Right kidney (tissue), 1 donor: ENCODE measurements around the gene CHST12.
"Not testable (repeated sequence)": the region's sequence is repeated elsewhere in the genome, so short reads cannot be mapped to it uniquely, and the experiment has no call there.

Source experiments
- DNase-seq: peaks from one replicate; pipeline ENCODE4 v3.0.0-alpha.2; 2016

CHST12 gene

DNA sequence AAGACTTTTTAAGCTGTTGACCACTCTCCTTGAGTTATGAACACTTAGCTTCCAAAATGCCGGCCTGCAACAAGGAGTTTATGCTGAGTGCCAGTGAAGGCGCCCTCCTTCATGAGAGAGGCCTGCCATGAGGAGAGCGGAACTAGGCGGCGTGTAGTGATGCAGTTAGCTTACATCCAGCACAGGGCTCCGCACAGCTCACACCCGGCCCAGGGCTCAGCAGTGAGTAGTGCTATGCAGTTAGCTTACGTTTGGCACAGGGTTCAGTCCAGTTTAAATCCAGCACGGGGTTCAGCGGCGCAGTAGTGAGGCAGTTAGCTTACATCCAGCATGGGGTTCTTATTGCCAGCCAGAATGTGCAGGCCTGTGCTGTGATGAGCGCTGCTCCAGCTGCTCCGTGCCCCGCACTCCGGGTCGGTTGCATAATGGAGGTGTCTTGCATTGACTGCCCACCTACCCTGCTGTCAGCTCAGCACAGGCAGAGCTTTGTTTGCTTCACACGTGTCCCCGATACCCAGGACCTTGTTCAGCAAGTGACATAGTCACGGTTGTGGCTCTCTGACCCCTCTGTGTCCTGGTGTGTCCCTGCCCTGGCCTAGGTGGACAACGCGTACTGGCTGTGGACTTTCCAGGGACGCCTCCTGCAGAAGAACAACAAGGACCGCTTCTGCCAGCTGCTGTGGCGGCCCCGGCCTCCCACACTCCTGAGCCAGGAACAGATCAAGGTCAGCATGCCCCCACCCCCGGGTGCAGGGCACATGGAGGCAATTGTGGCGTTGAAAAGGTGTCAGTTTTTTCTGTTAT lies 26.9 kb upstream of the CHST12 start:
- DNase-seq, result no peak

DNA sequence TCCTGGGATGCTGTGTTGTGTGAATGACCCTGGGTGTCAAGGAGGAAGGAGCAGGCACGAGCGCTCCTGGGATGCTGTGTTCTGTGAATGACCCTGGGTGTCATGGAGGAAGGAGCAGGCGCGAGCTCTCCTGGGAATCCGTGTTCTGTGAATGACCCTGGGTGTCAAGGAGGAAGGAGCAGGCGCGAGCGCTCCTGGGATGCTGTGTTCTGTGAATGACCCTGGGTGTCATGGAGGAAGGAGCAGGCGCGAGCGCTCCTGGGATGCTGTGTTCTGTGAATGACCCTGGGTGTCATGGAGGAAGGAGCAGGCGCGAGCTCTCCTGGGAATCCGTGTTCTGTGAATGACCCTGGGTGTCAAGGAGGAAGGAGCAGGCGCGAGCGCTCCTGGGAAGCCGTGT lies 25.9 kb upstream of the CHST12 start:
- DNase-seq, result not testable (repeated sequence)

DNA sequence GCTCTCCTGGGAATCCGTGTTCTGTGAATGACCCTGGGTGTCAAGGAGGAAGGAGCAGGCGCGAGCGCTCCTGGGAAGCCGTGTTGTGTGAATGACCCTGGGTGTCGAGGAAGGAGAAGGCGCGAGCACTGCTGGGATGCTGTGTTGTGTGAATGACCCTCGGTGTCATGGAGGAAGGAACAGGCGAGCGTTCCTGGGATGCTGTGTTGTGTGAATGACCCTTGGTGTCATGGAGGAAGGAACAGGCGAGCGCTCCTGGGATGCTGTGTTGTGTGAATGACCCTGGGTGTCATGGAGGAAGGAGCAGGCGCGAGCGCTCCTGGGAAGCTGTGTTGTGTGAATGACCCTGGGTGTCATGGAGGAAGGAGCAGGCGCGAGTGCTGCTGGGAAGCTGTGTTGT lies 25.3 kb upstream of the CHST12 start:
- DNase-seq, result not testable (repeated sequence)

DNA sequence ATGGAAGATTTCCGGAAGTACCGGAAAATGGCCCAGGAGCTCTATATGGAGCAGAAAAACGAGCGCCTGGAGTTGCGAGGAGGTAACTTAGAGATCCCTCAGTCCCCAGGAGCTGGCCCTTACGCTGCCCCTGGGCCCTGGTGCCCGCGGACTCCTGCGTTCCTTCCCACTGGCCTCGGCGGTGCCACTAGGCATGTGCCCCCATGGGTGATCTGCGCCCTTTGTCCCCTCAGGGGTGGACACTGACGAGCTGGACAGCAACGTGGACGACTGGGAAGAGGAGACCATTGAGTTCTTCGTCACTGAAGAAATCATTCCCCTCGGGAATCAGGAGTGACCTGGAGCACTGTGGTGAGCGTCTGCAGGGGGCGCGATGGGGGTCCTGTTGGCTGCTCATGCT lies 24.2 kb upstream of the CHST12 start:
- DNase-seq, result no peak

DNA sequence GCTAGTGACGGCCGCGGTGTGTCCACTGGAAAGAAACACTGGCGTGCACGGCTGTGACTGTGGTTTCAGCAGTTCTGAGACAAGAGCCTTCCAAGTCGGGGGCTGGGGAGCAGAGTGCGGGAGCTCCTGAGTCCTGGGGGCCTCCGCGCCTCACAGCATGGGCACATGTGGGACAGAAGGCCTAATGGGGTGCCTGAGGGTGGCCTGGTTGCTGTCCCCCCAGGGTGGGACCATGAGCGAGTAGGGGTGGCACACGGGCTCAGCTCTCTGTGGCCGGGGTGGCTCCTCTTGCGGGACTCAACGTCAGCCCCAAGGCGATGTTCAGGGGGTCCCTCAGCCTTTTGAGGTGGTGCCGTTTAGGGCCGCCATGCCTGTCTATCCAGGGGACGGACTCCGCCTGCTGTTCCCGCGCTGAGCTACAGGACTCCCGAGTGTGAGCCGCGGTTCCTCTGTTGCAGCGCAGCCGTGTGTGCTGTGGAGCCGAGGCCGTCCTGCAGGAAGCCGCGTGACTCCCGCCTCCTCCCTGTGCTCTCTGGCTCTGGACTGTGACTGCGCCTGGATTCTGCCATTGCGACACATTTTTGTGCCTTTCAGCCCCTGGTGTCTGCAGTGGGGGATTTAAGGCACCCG lies 23.5 kb upstream of the CHST12 start:
- DNase-seq, result no peak

DNA sequence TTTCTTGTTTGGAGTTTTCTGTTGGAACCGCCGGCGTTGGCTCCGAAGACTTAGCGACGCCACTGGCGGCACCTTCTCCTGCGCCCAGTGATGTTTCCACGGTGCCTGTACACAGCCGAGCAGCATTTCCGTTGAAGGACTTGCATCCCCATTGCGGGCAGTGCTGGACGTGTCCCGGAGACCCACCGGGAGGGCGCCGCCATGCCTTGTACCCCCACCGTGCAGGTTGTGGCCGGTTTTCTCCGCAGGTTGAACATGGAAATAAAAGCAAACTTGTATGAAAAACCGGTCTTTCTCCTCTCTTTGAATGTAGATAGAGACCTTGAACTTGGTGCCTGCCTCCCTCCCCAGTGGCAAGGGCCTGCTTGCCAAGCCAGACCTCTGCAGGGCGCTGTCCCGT lies 22.9 kb upstream of the CHST12 start:
- no peak for DNase-seq

DNA sequence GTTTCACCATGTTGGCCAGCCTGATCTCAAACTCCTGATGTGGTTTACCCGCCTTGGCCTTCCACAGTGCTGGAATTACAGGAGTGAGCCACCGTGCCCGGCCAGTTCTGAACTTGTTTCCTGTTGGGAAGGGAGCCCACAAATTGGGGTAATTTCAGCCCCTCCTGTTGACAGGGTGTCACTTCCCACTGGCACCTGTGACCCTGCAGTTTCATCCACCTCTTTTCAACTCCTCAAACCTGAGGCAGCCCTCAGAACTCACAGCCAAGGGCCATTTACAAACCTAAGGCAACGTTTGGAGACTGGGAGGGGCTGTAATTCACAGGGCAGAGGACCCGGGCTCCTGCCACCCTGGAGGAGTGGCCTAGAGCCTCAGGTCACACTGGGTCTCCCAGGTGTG lies 22.2 kb upstream of the CHST12 start:
- no peak for DNase-seq

DNA sequence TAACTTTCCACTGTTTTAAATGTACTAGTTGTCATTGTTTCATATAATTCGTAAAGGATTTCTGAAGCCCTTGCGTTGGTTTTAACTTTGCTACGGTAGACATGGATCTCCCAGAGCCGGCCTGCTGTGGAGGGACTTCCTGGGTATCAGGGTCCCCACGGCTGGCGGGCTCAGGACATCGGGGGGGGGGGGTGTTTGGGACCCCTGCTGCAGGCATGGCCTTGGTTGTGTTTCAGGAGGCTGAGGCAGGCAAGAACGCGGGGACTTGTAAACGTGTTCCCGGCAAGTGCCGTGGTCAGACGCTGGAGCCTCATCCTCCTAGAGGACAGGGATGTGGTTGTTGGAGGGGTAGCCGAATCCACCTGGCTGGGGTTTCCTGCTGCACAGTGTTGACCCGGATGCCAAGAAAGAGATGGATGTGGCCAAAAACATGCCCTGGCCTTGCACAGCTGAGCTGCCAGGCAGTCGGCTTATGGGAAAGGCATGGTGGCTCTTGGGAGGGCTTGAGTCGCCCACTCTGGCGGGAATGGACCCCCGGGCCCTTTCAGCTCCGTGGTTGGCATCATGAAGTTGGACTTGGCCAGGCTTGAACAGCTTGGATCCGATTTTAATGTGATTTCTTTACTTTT lies 21.4 kb upstream of the CHST12 start:
- no peak for DNase-seq

DNA sequence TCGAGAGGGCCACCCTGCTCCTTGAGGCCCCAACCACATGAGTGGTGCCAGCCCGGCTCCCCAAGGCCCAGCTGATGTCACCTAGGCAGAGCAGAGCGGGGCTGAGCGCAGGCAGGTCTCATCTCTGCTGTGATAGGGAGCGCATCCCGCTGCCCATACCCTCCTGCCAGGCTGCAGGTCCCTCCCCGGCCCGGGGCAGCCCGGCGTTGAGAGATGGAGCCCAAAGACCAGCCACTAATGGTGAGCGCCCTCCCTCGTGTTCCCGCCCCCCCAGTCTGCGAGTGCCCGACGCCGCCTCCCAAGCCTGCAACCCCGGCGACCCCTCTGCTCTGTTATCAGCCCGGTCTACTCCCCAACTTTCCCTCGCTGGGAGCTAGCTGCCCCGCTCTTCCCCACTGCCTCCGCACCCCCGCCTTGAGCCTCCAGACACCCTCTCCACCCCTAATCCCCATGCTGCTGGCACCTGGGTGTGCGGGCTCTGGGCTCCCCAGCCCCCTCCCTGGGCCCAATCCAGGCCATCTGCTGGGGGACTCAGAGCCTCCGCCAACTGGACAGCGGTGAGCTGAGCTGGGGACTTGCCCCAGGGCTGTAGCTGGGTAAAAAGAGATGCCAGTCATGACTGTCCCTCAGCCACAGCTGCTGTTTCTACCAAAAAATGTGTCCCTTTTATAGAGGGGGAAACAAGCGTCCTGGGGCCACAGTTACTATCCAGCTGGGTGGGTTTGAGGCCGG lies 19.7 kb upstream of the CHST12 start:
- no peak for DNase-seq

DNA sequence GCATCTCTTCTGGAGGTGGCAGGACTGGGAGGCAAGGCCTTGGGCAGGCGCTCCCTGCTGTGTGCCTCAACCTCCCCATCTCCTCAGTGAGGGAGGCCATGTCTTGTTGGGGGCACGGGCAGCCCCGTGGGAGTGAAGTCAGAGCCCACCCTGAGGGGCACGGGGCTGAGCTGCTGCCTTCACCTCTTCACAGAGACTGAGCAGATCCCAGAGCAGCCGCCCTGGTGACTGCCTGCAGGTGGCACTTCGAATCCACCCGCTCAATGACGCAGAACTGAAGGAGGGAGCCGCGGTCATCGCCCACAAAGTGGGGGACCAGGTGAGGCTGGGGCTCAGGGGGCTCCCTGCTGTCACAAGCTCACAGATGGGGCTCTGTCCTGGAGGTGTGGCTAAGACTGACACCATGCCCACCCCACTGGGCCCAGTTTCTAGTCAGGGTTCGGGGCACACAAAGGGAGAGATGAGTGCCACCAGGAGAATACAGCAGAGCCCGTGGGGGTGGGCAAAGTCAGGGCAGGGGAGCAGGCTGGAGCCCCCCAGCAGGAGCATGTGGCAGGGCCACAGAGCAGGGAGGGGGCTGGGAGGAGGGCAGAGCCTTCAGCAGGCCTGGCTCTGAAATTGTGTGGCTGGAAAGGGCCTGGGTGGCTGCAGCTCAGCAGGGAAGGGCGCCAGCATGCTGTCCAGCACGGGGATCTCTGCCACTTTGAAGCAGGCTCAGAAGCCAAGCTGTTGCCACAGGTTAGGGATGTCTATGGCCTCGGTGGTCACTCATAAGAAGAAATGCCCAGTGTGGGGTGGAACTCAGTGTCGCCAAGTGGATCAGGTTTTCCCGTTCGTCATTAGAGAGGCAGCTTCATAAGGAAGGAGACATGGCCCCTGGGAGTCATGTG lies 18.8 kb upstream of the CHST12 start:
- no peak for DNase-seq

DNA sequence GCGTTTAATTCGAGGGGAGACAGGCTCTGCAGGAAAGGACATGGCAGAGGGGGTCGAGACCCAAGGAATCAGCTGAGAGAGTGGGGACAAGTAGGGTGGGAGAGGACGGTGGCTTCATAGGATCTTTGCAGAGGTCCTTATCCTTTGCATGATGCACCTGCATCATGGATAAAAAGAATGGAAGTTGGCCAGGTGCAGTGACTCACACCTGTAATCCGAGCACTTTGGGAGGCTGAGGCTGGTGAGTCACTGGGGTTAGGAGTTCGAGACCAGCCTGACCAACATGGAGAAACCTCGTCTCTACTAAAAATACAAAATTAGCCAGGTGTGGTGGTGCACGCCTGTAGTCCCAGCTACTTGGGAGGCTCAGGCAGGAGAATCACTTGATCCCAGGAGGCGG lies 17.3 kb upstream of the CHST12 start:
- DNase-seq, result not testable (repeated sequence)

DNA sequence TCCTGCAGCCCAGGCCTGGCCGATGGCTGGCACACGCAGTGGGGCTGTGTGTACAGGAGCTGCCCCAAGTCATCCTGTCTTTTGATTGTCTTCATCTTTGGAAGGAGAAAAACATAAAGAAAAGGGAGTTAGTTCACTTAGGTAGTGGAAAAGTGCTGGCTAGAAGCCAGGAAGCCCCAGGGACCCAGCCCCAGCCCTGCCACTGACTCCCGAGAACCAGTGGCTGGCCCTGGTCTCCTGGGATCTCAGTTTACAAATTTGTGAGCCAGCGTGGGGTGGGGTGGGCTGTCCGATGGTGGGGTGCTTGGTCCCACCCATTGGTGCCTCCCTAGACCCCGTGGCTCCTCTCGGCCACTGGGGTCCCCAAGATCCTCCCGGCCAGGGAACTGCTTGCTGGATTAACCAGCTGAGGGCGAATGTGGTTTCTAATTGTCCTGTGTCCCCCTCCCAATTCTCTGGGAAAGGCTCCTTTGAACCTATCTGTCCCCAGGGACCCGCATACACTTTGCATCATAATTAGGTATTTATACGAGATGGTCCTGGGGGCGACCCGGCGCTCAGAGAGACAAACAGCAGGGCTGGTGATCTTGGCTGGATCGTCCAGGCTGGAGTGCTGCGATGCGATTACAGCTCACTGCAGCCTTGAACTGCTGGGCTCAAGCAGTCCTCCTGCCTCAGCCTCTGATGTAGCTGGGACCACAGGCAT lies 16.3 kb upstream of the CHST12 start:
- no peak for DNase-seq

DNA sequence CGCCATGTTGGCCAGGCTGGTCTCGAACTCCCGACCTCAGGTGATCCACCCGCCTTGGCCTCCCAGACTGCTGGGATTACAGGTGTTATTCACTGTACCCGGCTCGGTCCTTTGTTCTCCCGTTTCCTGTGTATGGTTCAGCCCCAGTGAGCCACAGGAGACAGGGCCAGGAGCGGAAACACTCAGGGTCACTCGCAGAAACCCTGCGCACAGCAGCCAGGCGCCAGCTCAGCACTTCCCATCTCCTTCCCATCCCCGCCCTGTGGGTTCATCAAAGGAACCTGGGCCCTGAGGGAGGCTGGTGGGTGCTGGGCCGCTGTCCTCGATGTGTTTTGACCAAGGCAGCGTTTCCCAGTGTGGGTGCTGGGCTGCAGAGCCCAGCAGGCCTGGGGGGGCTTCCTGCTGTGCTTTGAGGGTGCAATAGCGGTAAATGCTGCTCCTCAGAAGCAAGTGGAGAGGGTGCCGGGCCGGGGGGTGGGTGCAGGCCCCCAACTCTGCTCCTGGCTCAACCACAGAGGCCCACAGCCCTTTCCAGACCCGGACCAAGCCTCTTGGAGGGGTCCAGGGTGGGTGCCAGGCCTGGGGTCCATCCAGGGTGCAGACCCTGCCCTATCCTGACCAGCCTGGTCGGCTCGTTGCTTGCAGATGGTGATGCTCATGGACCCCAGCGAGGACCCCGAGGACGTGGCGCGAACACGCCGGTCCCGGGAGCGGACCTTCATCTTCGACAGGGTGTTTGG lies 15.3 kb upstream of the CHST12 start:
- no peak for DNase-seq

DNA sequence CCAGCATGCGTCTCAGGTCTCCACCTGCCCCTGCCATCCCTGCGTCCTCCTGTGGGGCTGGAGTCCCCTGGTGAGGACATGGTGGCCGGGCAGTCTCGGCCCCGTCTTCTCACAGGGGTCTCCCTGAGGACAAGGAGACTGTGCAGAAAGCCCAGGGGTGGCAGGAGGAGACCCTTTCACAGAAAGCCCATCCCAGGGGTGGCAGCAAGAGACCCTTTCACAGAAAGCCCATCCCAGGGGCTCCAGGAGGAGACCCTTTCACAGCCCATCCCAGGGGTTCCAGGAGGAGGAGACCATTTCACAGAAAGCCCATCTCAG lies 14.8 kb upstream of the CHST12 start:
- DNase-seq, result no peak

DNA sequence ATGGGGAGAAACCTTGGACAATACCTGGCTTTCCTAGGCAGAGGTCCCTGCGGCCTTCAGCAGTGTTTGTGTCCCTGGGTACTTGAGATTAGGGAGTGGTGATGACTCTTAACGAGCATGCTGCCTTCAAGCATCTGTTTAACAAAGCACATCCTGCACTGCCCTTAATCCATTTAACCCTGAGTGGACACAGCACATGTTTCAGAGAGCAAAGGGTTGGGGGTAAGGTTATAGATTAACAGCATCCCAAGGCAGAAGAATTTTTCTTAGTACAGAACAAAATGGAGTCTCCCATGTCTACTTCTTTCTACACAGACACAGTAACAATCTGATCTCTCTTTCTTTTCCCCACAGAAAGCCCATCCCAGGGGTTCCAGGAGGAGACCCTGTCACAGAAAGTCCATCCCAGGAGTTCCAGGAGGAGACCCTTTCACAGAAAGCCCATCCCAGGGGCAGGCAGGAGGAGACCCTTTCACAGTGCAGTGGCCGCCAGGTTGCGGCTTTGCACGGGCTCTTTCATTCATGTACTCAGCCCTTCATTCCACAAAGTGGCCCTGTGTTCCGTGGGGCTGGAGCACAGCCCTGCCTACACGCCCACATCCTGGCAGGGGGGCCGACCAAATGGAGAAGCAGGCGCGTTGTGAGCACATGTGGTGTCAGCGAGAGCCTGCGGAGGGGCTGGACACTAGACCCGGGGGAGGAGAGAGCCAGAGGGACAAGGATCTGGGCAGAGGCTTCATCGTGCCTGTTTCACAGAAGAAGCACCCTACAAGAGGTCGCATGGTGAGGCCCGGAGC lies 13.2 kb upstream of the CHST12 start:
- peak; percentile 44 for DNase-seq

DNA sequence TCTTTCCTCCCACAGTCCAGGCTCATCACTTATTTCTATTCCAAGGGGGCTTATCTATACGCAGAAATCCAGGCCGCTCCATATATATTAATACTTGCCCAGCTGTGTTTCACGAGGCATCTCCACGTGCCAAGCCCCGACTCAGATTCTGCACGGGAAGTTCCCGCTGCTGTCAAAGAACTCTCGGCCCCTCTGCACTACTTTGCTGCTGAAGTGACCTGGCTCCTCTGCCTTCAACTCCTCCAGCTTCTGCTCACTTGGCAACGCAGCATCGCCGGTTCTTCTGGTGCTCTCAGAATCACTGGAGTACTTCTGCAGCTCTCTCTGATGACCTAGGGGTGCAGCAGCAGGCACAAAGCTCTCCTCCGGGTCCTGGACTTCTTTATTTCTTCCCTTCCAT lies 9.7 kb upstream of the CHST12 start:
- no peak for DNase-seq

DNA sequence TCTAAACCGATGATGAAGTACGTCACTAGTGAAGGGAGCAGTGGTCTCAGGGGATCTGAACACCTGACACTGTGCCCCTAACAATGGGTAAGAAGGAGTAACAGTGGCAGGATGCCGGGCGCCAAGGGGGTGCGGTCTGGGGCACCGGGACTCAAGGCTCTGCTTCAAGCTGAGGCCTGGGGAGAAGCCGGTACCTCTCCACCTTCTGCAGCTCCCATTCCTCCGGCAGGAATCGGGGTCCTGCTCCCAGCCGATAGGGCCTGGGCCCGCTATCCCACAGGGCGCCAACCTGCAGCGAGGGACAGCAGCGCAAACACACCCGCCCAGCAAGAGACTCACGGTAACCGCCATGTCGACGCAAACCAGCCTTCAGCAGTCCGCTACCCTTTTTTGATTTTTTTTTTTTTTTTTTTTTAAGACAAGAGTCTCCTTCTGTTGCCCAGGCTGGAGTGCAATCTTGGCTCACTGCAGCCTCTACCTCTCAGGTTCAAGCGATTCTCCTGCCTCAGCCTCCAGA lies 8.8 kb upstream of the CHST12 start:
- DNase-seq, result no peak

DNA sequence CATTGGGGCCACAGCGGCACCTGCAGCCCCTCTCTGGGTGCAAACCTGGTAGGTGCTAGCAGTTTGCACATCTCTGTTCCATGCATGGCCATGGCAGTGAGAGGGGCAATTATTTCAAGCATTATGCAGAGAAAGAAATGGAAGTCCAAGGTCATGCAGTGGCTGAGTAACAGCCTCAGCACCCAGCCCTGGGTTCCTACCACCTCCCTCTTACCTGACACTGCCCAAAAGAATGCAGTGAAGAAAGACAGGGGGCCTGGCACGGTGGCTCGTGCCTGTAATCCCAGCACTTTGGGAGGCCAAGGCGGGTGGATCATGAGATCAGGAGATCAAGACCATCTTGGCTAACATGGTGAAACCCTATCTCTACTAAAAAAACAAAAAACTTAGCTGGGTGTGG lies 4.9 kb upstream of the CHST12 start:
- no peak for DNase-seq

DNA sequence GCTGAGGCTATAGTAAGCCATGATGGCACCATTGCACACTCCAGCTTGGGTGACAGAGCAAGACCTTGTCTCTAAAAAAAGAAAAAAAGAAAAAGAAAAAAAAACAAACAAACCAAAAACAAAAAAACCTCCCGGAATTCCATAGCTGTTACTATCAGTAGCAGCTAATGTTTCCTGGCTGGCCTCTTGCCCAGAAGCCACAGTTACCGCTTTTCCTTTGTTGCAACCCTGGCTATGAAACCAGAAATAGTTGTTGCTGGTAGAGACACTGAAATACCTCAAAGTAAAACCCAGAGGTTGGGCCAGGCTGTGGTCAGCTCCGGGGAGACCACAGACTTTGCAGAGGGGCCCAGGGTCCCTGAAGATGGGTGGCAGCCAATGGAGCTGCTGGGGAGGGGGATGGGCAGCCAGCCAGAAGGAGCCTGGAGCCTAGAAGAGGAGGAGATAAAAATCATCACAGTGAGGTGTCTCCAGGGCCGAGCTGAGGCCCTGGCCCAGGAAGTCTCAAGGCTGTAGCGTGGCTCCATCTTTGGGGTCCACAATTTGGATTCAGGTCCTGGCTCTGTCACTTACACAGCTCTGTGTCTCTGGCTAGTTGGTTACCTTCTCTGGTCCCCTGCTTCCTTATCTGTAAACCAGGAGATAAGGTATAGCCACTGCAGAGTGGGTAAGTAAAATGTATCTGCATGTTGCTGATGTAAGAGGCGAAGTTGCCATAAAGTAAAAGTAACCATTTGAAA lies 3.4 kb upstream of the CHST12 start:
- DNase-seq, result peak; percentile 74
